H9 (cell line): ENCODE measurements around the gene NPAS2. TPM values are rescaled to one million over a fixed set of nuclear protein-coding genes. Genes with fewer than 3 reads are reported as not detected.

Experiments
- DNase-seq: peaks from one replicate; pipeline ENCODE4 v3.0.0-alpha.2; 2017
- H2AFZ ChIP-seq: one replicate; pipeline ENCODE4 v1.6.1; 2013; ENCODE audit warnings: mild to moderate bottlenecking, low read length, control low read depth, moderate library complexity
- H2AK5ac ChIP-seq: 2 replicates; pipeline ENCODE4 v1.6.1; 2013; ENCODE audit warnings: low read length, control low read depth, mixed read lengths; ENCODE audit not compliant: insufficient read length
- H2BK120ac ChIP-seq: one replicate; pipeline ENCODE4 v1.6.1; 2013; ENCODE audit warnings: low read depth, mild to moderate bottlenecking, low read length, control low read depth, inconsistent platforms; ENCODE audit not compliant: poor library complexity, severe bottlenecking
- H2BK12ac ChIP-seq: 2 replicates; pipeline ENCODE4 v1.6.1; 2013; ENCODE audit warnings: low read length, control low read depth, mixed read lengths, low read depth; ENCODE audit not compliant: insufficient read length
- H2BK15ac ChIP-seq: 2 replicates; pipeline ENCODE4 v1.6.1; 2013; ENCODE audit warnings: low read depth, low read length, control low read depth
- H2BK20ac ChIP-seq: one replicate; pipeline ENCODE4 v1.6.1; 2013; ENCODE audit warnings: low read depth, mild to moderate bottlenecking, low read length, control low read depth, inconsistent platforms; ENCODE audit not compliant: poor library complexity, severe bottlenecking
- H2BK5ac ChIP-seq: 2 replicates; pipeline ENCODE4 v1.6.1; 2013; ENCODE audit warnings: low read length, control low read depth, mixed read lengths; ENCODE audit not compliant: insufficient read length
- H3K14ac ChIP-seq: 2 replicates; pipeline ENCODE4 v1.6.1; 2013; ENCODE audit warnings: low read length, control low read depth; ENCODE audit not compliant: insufficient read depth
- H3K18ac ChIP-seq: 2 replicates; pipeline ENCODE4 v1.6.1; 2013; ENCODE audit warnings: low read depth, mild to moderate bottlenecking, mixed read lengths, low read length, control low read depth; ENCODE audit not compliant: insufficient read length
- H3K23ac ChIP-seq: 2 replicates; pipeline ENCODE4 v1.6.1; 2013; ENCODE audit warnings: low read length, control low read depth, mixed read lengths, low read depth; ENCODE audit not compliant: insufficient read length
- H3K23me2 ChIP-seq: 2 replicates; pipeline ENCODE4 v1.6.1; 2013; ENCODE audit warnings: low read depth, mild to moderate bottlenecking, mixed read lengths, low read length, control low read depth; ENCODE audit not compliant: insufficient read length, poor library complexity, severe bottlenecking
- H3K27ac ChIP-seq: 2 replicates; pipeline ENCODE4 v1.5.1; 2013; ENCODE audit warnings: low read length, control low read depth, mixed read lengths, low read depth; ENCODE audit not compliant: insufficient read length
- H3K27me3 ChIP-seq: 2 replicates; pipeline ENCODE4 v1.6.1; 2013; ENCODE audit warnings: low read length, control low read depth, inconsistent platforms; ENCODE audit not compliant: insufficient read depth
- H3K4ac ChIP-seq: 2 replicates; pipeline ENCODE4 v1.6.1; 2013; ENCODE audit warnings: low read depth, mild to moderate bottlenecking, control low read depth, inconsistent platforms, low read length, moderate library complexity
- H3K4me1 ChIP-seq: 2 replicates; pipeline ENCODE4 v1.6.1; 2013; ENCODE audit warnings: low read length, control low read depth, inconsistent platforms; ENCODE audit not compliant: insufficient read depth
- H3K4me2 ChIP-seq: 2 replicates; pipeline ENCODE4 v1.6.1; 2013; ENCODE audit warnings: low read length, control low read depth, mixed read lengths; ENCODE audit not compliant: insufficient read length, insufficient read depth
- H3K56ac ChIP-seq: 2 replicates; pipeline ENCODE4 v1.6.1; 2013; ENCODE audit warnings: low read depth, mild to moderate bottlenecking, mixed read lengths, low read length, control low read depth; ENCODE audit not compliant: insufficient read length
- H3K79me1 ChIP-seq: 2 replicates; pipeline ENCODE4 v1.6.1; 2013; ENCODE audit warnings: low read depth, mild to moderate bottlenecking, moderate library complexity, low read length, control low read depth, inconsistent platforms; ENCODE audit not compliant: insufficient read depth, poor library complexity, severe bottlenecking
- H3K79me2 ChIP-seq: 2 replicates; pipeline ENCODE4 v1.6.1; 2013; ENCODE audit warnings: low read length, control low read depth, inconsistent platforms; ENCODE audit not compliant: insufficient read depth
- H3K9ac ChIP-seq: 2 replicates; pipeline ENCODE4 v1.6.1; 2013; ENCODE audit warnings: low read length, control low read depth, mixed read lengths; ENCODE audit not compliant: insufficient read length; ENCODE audit errors: extremely low read depth
- H3K9me3 ChIP-seq: one replicate; pipeline ENCODE4 v1.6.1; 2013; ENCODE audit warnings: low read depth, low read length, inconsistent platforms; ENCODE audit not compliant: control insufficient read depth
- H3T11ph ChIP-seq: one replicate; pipeline ENCODE4 v1.6.1; 2013; ENCODE audit warnings: mild to moderate bottlenecking, low read length, control low read depth, inconsistent platforms
- H4K20me1 ChIP-seq: one replicate; pipeline ENCODE4 v1.6.1; 2013; ENCODE audit not compliant: control insufficient read depth, insufficient read length, insufficient read depth
- H4K5ac ChIP-seq: 2 replicates; pipeline ENCODE4 v1.6.1; 2013; ENCODE audit warnings: low read depth, mild to moderate bottlenecking, mixed read lengths, low read length, control low read depth; ENCODE audit not compliant: insufficient read length
- H4K8ac ChIP-seq: replicated peaks from 2 replicates; pipeline ENCODE4 v1.6.1; 2013; ENCODE audit warnings: low read length, control low read depth, mixed read lengths, low read depth; ENCODE audit not compliant: insufficient read length
- H4K91ac ChIP-seq: 2 replicates; pipeline ENCODE4 v1.6.1; 2013; ENCODE audit warnings: low read depth, mild to moderate bottlenecking, moderate library complexity, mixed read lengths, low read length, control low read depth; ENCODE audit not compliant: insufficient read length
- H3K27ac Mint-ChIP-seq, 3 experiments: 2 replicates in 2 of 3; 3 replicates in 1 of 3; pipeline ENCODE4 v1.8.0; 2020 to 2021; ENCODE audit warnings: mixed read lengths in 3 of 3, mild to moderate bottlenecking in 1 of 3, moderate library complexity in 1 of 3
- H3K27me3 Mint-ChIP-seq: 2 replicates; pipeline ENCODE4 v1.8.0; 2021; ENCODE audit warnings: low read depth, mild to moderate bottlenecking, moderate library complexity, mixed read lengths
- H3K36me3 Mint-ChIP-seq, 3 experiments: 2 replicates in 2 of 3; 3 replicates in 1 of 3; pipeline ENCODE4 v1.8.0; 2020 to 2021; ENCODE audit warnings: low read depth in 3 of 3, mixed read lengths in 3 of 3; ENCODE audit not compliant: insufficient read depth in 1 of 3
- H3K4me1 Mint-ChIP-seq, 2 experiments: 2 replicates each; pipeline ENCODE4 v1.8.0; 2020; ENCODE audit warnings: mixed read lengths in 2 of 2
- H3K4me3 Mint-ChIP-seq, 2 experiments: 2 replicates in 1 of 2; 3 replicates in 1 of 2; pipeline ENCODE4 v1.8.0; 2020 to 2021; ENCODE audit warnings: mild to moderate bottlenecking in 2 of 2, mixed read lengths in 2 of 2, moderate library complexity in 1 of 2
- H3K9me3 Mint-ChIP-seq, 2 experiments: 2 replicates in 1 of 2; 3 replicates in 1 of 2; pipeline ENCODE4 v1.8.0; 2020; ENCODE audit warnings: mild to moderate bottlenecking in 2 of 2, mixed read lengths in 2 of 2, moderate library complexity in 1 of 2
- WGBS: extraction: QIAGEN DNeasy Blood & Tissue Kit; methylation state at CpG from one replicate; pipeline ENCODE4 v1.1.7; 2013; ENCODE audit warnings: missing lambda C conversion rate, low lambda C conversion rate, mixed read lengths; ENCODE audit not compliant: insufficient read length; ENCODE audit errors: extremely low coverage; 5-methylcytosine and 5-hydroxymethylcytosine counted together
- total RNA-seq: library from RNA; stranded (reverse); gene quantifications from 2 replicates; pipeline ENCODE4 v1.2.1, GENCODE V29; 2021
- TF ChIP-seq, protein P1 (sequence below): fragments of 200-600 bp; sonication (generic); conservative IDR thresholded peaks from 3 replicates; pipeline ENCODE4 v1.8.0; 2021; ENCODE audit warnings: antibody characterized with exemption, mild to moderate bottlenecking

Gene NPAS2
- total RNA-seq, 1 experiment from 2014 or later: 1.3 TPM

DNA sequence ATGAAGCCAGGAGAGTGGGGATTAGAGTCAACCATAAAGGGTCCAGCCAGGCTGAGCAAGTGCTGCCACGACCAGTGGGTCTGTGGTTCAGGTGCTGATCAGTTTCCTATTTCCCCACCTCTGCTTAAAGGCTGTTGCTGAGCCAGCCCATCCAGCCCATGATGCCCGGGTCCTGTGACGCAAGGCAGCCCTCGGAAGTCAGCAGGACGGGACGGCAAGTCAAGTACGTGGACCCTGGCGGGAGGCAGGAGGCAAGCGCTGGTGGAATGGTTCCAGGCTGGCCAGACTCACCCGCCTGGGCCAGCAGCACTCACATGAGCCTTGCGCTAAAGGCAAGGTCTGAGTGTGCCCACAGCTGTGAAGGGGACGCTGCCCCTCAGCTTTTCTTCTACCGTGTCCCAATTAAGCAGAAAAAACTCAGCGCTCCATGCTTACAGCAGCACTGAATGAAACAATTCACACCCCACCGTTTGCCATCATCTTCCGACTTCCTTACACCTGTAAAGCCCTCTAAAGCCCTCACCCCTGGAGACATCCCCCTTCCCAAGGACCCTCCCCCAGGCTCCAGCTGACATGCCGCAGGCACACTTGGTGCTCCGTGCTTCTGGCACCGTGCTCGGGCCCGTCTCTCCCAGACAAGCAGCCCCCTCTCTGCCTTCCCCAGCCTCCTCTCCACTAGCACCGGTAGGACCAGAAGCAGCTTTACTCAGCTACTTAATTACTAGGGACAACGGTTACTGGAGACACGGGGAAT, 170.9 kb downstream of the NPAS2 start:
- H4K91ac ChIP-seq: no peak overlapping the region
- Mint-ChIP-seq H3K4me3 (no peak overlapping the region; a peak in 1 of 5 replicates), H3K36me3 (no peaks in the 10 kb centered on the region; a peak in 1 of 7 replicates), H3K27ac (peak overlapping the region in 1 of 3 experiments; percentile 36; a peak in 2 of 7 replicates), H3K4me1 (peaks cover 2 to 14% of the 10 kb centered on the region in 2 experiments; a peak in 3 of 4 replicates), H3K27me3 (peaks cover 2% of the 10 kb centered on the region; the same call in 1 of the 2 replicates), H3K9me3 (no peaks in the 10 kb centered on the region)
- no peaks in the 10 kb centered on the region for H4K20me1 ChIP-seq
- H3K27me3 ChIP-seq: no peaks in the 10 kb centered on the region
- no peak overlapping the region for H4K8ac ChIP-seq
- no peak overlapping the region for H3K23ac ChIP-seq
- WGBS: no CpG with 5 or more reads among the region's 24 CpGs
- H2BK12ac ChIP-seq: no peak overlapping the region
- H3K4me2 ChIP-seq: no peak overlapping the region
- H3K9ac ChIP-seq: no peak overlapping the region
- H3K27ac ChIP-seq: no peak overlapping the region
- H3K14ac ChIP-seq: no peak overlapping the region
- no peak overlapping the region for H2BK20ac ChIP-seq
- H3T11ph ChIP-seq: no peak overlapping the region
- no peaks in the 10 kb centered on the region for H3K79me2 ChIP-seq
- H2AFZ ChIP-seq: no peak overlapping the region
- TF ChIP-seq, protein P1, sequence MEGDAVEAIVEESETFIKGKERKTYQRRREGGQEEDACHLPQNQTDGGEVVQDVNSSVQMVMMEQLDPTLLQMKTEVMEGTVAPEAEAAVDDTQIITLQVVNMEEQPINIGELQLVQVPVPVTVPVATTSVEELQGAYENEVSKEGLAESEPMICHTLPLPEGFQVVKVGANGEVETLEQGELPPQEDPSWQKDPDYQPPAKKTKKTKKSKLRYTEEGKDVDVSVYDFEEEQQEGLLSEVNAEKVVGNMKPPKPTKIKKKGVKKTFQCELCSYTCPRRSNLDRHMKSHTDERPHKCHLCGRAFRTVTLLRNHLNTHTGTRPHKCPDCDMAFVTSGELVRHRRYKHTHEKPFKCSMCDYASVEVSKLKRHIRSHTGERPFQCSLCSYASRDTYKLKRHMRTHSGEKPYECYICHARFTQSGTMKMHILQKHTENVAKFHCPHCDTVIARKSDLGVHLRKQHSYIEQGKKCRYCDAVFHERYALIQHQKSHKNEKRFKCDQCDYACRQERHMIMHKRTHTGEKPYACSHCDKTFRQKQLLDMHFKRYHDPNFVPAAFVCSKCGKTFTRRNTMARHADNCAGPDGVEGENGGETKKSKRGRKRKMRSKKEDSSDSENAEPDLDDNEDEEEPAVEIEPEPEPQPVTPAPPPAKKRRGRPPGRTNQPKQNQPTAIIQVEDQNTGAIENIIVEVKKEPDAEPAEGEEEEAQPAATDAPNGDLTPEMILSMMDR: no peak
- H2BK5ac ChIP-seq: no peak overlapping the region
- H4K5ac ChIP-seq: no peak overlapping the region
- no peak for DNase-seq
- H3K4ac ChIP-seq: no peak overlapping the region
- no peaks in the 10 kb centered on the region for H3K9me3 ChIP-seq
- no peaks in the 10 kb centered on the region for H3K23me2 ChIP-seq
- H3K4me1 ChIP-seq: no peaks in the 10 kb centered on the region
- H3K56ac ChIP-seq: no peak overlapping the region
- H3K79me1 ChIP-seq: no peaks in the 10 kb centered on the region
- no peak overlapping the region for H3K18ac ChIP-seq
- no peak overlapping the region for H2BK15ac ChIP-seq
- no peak overlapping the region for H2BK120ac ChIP-seq
- H2AK5ac ChIP-seq: no peak overlapping the region
